GM12873 (cell line): Measurements from ENCODE around the gene FRY.

Experiments
- TF ChIP-seq, protein P1 (sequence below): IDR thresholded peaks from 2 replicates; pipeline ENCODE4 v1.5.1; 2012; ENCODE audit warnings: low read depth, mild to moderate bottlenecking, moderate library complexity, low read length, control low read depth; ENCODE audit not compliant: insufficient read depth; ENCODE audit errors: missing control alignments

Gene FRY

DNA sequence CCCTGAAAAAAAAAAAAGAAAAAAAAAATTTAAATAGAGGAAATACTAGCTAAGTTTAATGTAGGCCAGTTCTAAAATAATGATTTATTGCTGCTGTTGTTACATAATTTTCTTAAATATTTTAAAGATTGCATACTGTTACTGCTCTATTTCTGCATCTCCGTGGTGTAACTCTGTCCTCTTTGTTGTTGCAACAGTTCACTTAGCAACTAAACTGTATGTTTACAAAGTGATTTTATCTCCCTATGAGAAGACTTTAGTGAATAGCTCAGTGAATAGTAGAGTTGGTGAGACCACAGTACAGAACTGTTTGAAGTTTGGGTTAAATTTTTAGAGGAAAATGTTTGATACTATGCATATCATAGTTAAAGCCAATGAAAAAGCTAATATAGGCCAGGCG, 303.1 kb downstream of the FRY start:
- TF ChIP-seq, protein P1, sequence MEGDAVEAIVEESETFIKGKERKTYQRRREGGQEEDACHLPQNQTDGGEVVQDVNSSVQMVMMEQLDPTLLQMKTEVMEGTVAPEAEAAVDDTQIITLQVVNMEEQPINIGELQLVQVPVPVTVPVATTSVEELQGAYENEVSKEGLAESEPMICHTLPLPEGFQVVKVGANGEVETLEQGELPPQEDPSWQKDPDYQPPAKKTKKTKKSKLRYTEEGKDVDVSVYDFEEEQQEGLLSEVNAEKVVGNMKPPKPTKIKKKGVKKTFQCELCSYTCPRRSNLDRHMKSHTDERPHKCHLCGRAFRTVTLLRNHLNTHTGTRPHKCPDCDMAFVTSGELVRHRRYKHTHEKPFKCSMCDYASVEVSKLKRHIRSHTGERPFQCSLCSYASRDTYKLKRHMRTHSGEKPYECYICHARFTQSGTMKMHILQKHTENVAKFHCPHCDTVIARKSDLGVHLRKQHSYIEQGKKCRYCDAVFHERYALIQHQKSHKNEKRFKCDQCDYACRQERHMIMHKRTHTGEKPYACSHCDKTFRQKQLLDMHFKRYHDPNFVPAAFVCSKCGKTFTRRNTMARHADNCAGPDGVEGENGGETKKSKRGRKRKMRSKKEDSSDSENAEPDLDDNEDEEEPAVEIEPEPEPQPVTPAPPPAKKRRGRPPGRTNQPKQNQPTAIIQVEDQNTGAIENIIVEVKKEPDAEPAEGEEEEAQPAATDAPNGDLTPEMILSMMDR = no peak

DNA sequence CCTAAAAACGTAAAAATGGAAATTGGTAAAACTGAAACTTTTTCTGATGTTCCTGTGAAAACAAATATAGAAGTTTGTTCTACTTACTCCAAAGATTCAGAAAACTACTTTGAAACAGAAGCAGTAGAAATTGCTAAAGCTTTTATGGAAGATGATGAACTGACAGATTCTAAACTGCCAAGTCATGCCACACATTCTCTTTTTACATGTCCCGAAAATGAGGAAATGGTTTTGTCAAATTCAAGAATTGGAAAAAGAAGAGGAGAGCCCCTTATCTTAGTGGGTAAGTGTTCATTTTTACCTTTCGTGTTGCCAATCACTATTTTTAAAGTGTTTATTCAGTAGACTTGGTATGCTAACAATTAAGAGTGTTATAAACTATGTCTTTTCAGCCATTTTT, 309.3 kb downstream of the FRY start:
- TF ChIP-seq, protein P1 = no peak

DNA sequence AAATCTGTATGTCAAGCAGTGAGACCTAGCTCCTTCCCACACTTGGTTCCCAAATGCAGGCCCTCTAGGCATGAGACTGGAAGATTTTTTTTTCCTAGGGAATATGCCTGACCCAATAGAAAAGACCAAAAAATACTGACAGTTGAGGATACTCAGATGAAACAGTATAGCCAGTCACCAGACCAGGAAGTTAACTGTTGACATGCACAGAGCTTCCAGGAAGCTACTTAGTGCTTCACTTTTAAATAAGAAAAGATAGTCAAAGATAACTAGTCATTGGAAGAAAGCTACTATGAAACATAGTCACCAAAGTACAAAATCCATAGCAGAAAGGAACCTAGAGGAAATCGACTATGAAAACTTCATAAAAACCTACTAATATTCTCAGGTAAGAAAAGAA, 316.1 kb downstream of the FRY start:
- TF ChIP-seq, protein P1 = no peak
